WTC11 (cell line): ENCODE data around the gene ELAVL1. TPM values are rescaled to one million over a fixed set of nuclear protein-coding genes. Genes with fewer than 3 reads are reported as not detected.

Source experiments
- ATAC-seq: fragments of 200-7000 bp; cut with Tn5 transposase; 2 replicates; pipeline ENCODE4 v1.10.0; 2021; ENCODE audit warnings: mild to moderate bottlenecking, moderate library complexity
- CTCF ChIA-PET: fragments of 300-600 bp; sonication (Branson Sonifier 250); formaldehyde crosslinking; loops from one replicate; lab custom pipeline; 2021; ENCODE audit warnings: antibody characterized with exemption; lab: Charles Lee
- POLR2A ChIA-PET: fragments of 350-600 bp; sonication (Branson Sonifier 250); formaldehyde crosslinking; loops from one replicate; lab custom pipeline; 2021; ENCODE audit warnings: antibody characterized with exemption; lab: Charles Lee
- DNase-seq: peaks from one replicate; pipeline ENCODE4 v3.0.0; 2021; ENCODE audit warnings: low spot score
- H3K27ac Mint-ChIP-seq: 2 replicates; pipeline ENCODE4 v1.8.0; 2021; ENCODE audit warnings: mixed read lengths
- H3K27me3 Mint-ChIP-seq: 2 replicates; pipeline ENCODE4 v1.8.0; 2021; ENCODE audit warnings: low read depth, mild to moderate bottlenecking, moderate library complexity, mixed read lengths
- H3K36me3 Mint-ChIP-seq: 2 replicates; pipeline ENCODE4 v1.8.0; 2021; ENCODE audit warnings: mixed read lengths
- H3K4me1 Mint-ChIP-seq: 2 replicates; pipeline ENCODE4 v1.8.0; 2022; ENCODE audit warnings: mixed read lengths
- H3K4me3 Mint-ChIP-seq: 2 replicates; pipeline ENCODE4 v1.8.0; 2021; ENCODE audit warnings: mild to moderate bottlenecking, moderate library complexity, mixed read lengths
- H3K9me3 Mint-ChIP-seq: 2 replicates; pipeline ENCODE4 v1.8.0; 2021; ENCODE audit warnings: mixed read lengths
- CBFB ChIP-seq: sonication (generic); formaldehyde crosslinking; IDR thresholded peaks from 2 replicates; pipeline ENCODE4 v1.8.1; 2022; ENCODE audit warnings: mild to moderate bottlenecking, low read depth, missing genetic modification reagents
- CREB1 ChIP-seq: sonication (generic); formaldehyde crosslinking; IDR thresholded peaks from 2 replicates; pipeline ENCODE4 v1.8.0; 2023; ENCODE audit warnings: mild to moderate bottlenecking, missing genetic modification reagents
- CREM ChIP-seq: sonication (generic); formaldehyde crosslinking; IDR thresholded peaks from 2 replicates; pipeline ENCODE4 v1.8.1; 2022; ENCODE audit warnings: mild to moderate bottlenecking, missing genetic modification reagents, moderate library complexity
- CTCF ChIP-seq: fragments of 200-600 bp; IDR thresholded peaks from 2 replicates; pipeline ENCODE4 v1.8.0; 2022; ENCODE audit warnings: antibody characterized with exemption
- E2F4 ChIP-seq: sonication (generic); formaldehyde crosslinking; IDR thresholded peaks from 2 replicates; pipeline ENCODE4 v1.8.1; 2022; ENCODE audit warnings: low read depth, mild to moderate bottlenecking, moderate library complexity, missing genetic modification reagents, borderline replicate concordance
- E2F5 ChIP-seq: sonication (generic); formaldehyde crosslinking; IDR thresholded peaks from 2 replicates; pipeline ENCODE4 v1.8.1; 2022; ENCODE audit warnings: mild to moderate bottlenecking, moderate library complexity, missing genetic modification reagents
- ELF4 ChIP-seq: sonication (generic); formaldehyde crosslinking; IDR thresholded peaks from 2 replicates; pipeline ENCODE4 v1.8.1; 2022; ENCODE audit warnings: low read depth, mild to moderate bottlenecking, moderate library complexity, missing genetic modification reagents
- FOXP4 ChIP-seq: sonication (generic); formaldehyde crosslinking; IDR thresholded peaks from 2 replicates; pipeline ENCODE4 v1.8.0; 2022; ENCODE audit warnings: mild to moderate bottlenecking, missing genetic modification reagents
- HMGXB4 ChIP-seq: sonication (generic); formaldehyde crosslinking; IDR thresholded peaks from 2 replicates; pipeline ENCODE4 v1.8.1; 2023; ENCODE audit warnings: mild to moderate bottlenecking, moderate library complexity, missing genetic modification reagents
- MAX ChIP-seq: sonication (generic); formaldehyde crosslinking; IDR thresholded peaks from 2 replicates; pipeline ENCODE4 v1.8.0; 2022; ENCODE audit warnings: mild to moderate bottlenecking, missing genetic modification reagents
- RELA ChIP-seq: sonication (generic); formaldehyde crosslinking; IDR thresholded peaks from 2 replicates; pipeline ENCODE4 v1.8.1; 2022; ENCODE audit warnings: missing genetic modification reagents, mild to moderate bottlenecking, borderline replicate concordance
- ZBTB21 ChIP-seq: sonication (generic); formaldehyde crosslinking; IDR thresholded peaks from 2 replicates; pipeline ENCODE4 v1.8.1; 2023; ENCODE audit warnings: mild to moderate bottlenecking, missing genetic modification reagents, borderline replicate concordance
- ZBTB43 ChIP-seq: sonication (generic); formaldehyde crosslinking; IDR thresholded peaks from 2 replicates; pipeline ENCODE4 v1.8.1; 2023; ENCODE audit warnings: mild to moderate bottlenecking, missing genetic modification reagents
- ZNF512 ChIP-seq: sonication (generic); formaldehyde crosslinking; IDR thresholded peaks from 2 replicates; pipeline ENCODE4 v1.8.1; 2022; ENCODE audit warnings: missing genetic modification reagents, borderline replicate concordance
- ZSCAN18 ChIP-seq: fragments of 250-450 bp; sonication (Bioruptor Pico); IDR thresholded peaks from 2 replicates; pipeline ENCODE4 v2.1.2; 2022; ENCODE audit warnings: mild to moderate bottlenecking, moderate library complexity
- total RNA-seq: library from RNA; stranded (reverse); gene quantifications from 3 replicates; pipeline ENCODE4 v1.2.3, GENCODE V29; 2021

Gene ELAVL1
- total RNA-seq, 1 experiment from 2014 or later = 160 TPM

GRCh38 chr19:7917267-7918061 is 88.0 kb downstream of the ELAVL1 start (continued):
- TF ChIP-seq CTCF (0 out of 2 replicates have a peak, but pooled peaks have one; percentile 17), ZBTB21 (CRISPR knock-in tag) (no peak)

- no peak for DNase-seq
- Mint-ChIP-seq H3K27me3 (peaks cover 57% of the 10 kb centered on the region), H3K4me3 (peak overlapping the region; percentile 77), H3K4me1 (peaks cover 8% of the 10 kb centered on the region), H3K36me3 (peaks cover 3% of the 10 kb centered on the region), H3K9me3 (no peaks in the 10 kb centered on the region), H3K27ac (no peak overlapping the region)
- ChIA-PET CTCF (interaction anchor here (0.5 to 7.2 kb wide), 16 partner anchors 9 to 236 kb away, joined by 3 to 70 read pairs (median 7); partner anchors contain the start of genes EVI5L, LRRC8E, MAP2K7 and TRAPPC5), POLR2A (interaction anchor here (1.5 kb wide), 1 partner anchor 9 kb away, joined by 4 read pairs; no protein-coding TSS in a partner anchor)
- no peak for TF ChIP-seq ZSCAN18 (CRISPR knock-in tag)
- 0 out of 2 replicates have a peak, but pooled peaks have one; percentile 10 for TF ChIP-seq CREM (CRISPR knock-in tag)
- no peak for TF ChIP-seq ZNF512
- no peak for TF ChIP-seq E2F4 (CRISPR knock-in tag)
- no peak for TF ChIP-seq MAX (CRISPR knock-in tag)
- no peak for TF ChIP-seq CREB1 (CRISPR knock-in tag)
- TF ChIP-seq FOXP4 = no peak
- ATAC-seq = no peak
These were observed 88.5 kb downstream of the ELAVL1 start for GRCh38 chr19:7916955-7917266.

- no peak overlapping the region for H3K27ac Mint-ChIP-seq
- POLR2A ChIA-PET = interaction anchor here (0.6 to 1.5 kb wide), 4 partner anchors 8 to 59 kb away, joined by 3 to 10 read pairs (median 4); no protein-coding TSS in a partner anchor
- no peaks in the 10 kb centered on the region for H3K9me3 Mint-ChIP-seq
- H3K4me1 Mint-ChIP-seq = peaks cover 8% of the 10 kb centered on the region
- H3K4me3 Mint-ChIP-seq = peak overlapping the region; percentile 77
- DNase-seq (peak; percentile 60), ATAC-seq (peak; percentile 4; the same call in 1 of the 2 replicates)
- peaks cover 57% of the 10 kb centered on the region for H3K27me3 Mint-ChIP-seq
- CTCF ChIA-PET = interaction anchor here (0.5 to 7.2 kb wide), 17 partner anchors 9 to 235 kb away, joined by 3 to 70 read pairs (median 6); partner anchors contain the start of genes EVI5L, LRRC8E, MAP2K7 and TRAPPC5
- peaks cover 5% of the 10 kb centered on the region for H3K36me3 Mint-ChIP-seq
- TF ChIP-seq CREM (CRISPR knock-in tag) (peak; percentile 71; the same call in 1 of the 2 replicates), ZBTB43 (CRISPR knock-in tag) (0 out of 2 replicates have a peak, but pooled peaks have one; percentile 24), ELF4 (no peak), E2F5 (CRISPR knock-in tag) (peak; percentile 54; the same call in 1 of the 2 replicates), RELA (0 out of 2 replicates have a peak, but pooled peaks have one; percentile 46), HMGXB4 (CRISPR knock-in tag) (peak; percentile 58; the same call in 1 of the 2 replicates), CBFB (CRISPR knock-in tag) (no peak)
These were observed 89.1 kb downstream of the ELAVL1 start for GRCh38 chr19:7916103-7916954.
